Measurements from ENCODE around the gene CCDC14.

- TF ChIP-seq MAX (IDR thresholded peaks at IDR 0.05) (no peak), CEBPB (IDR thresholded peaks at IDR 0.05) (no peak), EP300 (IDR thresholded peaks at IDR 0.05; ENCODE audit: borderline replicate concordance) (no peak), EGR1 (IDR thresholded peaks at IDR 0.05) (no peak), YY1 (IDR thresholded peaks at IDR 0.05; ENCODE audit: low read depth) (no peak), FOXM1 (IDR thresholded peaks at IDR 0.05; ENCODE audit: borderline replicate concordance, low read depth) (no peak), CREB1 (IDR thresholded peaks at IDR 0.05; ENCODE audit: low read depth) (no peak), TEAD4 (IDR thresholded peaks at IDR 0.05) (no peak), USF1 (IDR thresholded peaks at IDR 0.05) (no peak), TAF1 (IDR thresholded peaks at IDR 0.05; ENCODE audit: low read depth) (no peak), REST (IDR thresholded peaks at IDR 0.05; ENCODE audit: low read depth) (no peak)
These were observed 21.3 kb downstream of the CCDC14 start for GRCh38 chr3:123939706-123940105.

Measured in Ishikawa (cell line).